Measurements from ENCODE around the gene SH3RF2.

DNA sequence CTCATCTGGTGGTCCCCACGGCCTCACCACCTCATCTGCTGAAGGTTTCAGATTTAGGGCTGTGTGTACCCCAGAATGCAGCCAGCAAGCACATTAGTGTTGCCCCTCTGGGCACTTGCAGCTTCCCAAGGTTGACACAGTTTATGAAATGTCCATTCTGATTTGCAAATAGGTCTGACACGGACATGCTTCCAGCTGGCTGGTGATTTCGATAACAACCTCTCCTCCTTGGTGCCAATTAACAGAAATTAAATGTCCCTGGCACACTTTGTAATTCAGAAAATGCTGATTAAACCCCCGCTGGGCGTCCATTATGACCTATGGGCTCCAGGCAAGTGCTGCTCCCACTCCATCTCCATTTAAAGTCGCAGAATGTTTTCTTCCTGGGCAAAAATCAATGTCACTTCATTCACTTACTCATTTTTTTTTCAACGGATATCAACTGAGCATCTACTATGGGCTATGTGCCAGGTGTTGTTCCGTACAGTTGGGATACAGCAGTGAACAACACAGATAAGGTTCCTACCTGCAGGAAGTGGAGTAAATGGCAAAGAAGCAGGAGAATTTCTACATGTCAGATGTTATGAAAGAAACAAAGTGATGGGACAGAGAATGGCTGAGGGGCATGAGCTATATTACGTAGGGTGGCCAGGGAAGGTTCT, 137.0 kb downstream of the SH3RF2 start:
- TF ChIP-seq, protein P1, sequence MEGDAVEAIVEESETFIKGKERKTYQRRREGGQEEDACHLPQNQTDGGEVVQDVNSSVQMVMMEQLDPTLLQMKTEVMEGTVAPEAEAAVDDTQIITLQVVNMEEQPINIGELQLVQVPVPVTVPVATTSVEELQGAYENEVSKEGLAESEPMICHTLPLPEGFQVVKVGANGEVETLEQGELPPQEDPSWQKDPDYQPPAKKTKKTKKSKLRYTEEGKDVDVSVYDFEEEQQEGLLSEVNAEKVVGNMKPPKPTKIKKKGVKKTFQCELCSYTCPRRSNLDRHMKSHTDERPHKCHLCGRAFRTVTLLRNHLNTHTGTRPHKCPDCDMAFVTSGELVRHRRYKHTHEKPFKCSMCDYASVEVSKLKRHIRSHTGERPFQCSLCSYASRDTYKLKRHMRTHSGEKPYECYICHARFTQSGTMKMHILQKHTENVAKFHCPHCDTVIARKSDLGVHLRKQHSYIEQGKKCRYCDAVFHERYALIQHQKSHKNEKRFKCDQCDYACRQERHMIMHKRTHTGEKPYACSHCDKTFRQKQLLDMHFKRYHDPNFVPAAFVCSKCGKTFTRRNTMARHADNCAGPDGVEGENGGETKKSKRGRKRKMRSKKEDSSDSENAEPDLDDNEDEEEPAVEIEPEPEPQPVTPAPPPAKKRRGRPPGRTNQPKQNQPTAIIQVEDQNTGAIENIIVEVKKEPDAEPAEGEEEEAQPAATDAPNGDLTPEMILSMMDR (IDR thresholded peaks at IDR 0.05): no peak
- no peak for TF ChIP-seq POLR2A (IDR thresholded peaks at IDR 0.05)

All from upper lobe of left lung (tissue), 4 donors.